ENCODE results near the gene SIVA1. TPM values are rescaled to one million over a fixed set of nuclear protein-coding genes. Genes with fewer than 3 reads are reported as not detected.

Gene SIVA1
- total and polyA plus RNA-seq, 9 of the 15 experiments (the other 6 are each of a cell fraction or from before 2014, with no cell fraction given): 4.2 to 186 (median 54.2) TPM

DNA sequence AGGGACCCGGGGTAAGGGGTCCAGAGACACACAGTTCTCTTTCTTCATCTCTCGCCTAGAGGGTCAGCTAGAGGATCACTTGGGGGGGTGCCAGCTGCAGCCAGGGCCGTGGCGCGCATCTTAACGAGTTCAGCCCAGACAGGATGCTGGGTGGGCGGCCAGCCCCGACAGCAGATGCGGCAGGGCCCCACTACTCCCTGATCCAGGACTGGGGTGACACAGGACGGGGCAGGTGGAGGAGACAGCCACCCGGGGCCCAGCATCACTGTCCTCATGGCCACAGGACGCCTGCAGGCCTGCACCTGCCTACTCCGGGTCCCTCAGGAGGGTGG, 29.8 kb downstream of the SIVA1 start:
- intact Hi-C loops (cut with micrococcal nuclease) (no loop called here), in situ Hi-C loops (cut with MboI) (no loop called here)
- Histone ChIP-seq H3K79me2 (ENCODE audit: control insufficient read depth, insufficient read depth, low read length) (no peaks in the 10 kb centered on the region; the same call in 2 of the 3 replicates), H3K9me3 (replicated peaks; ENCODE audit: control insufficient read depth, insufficient read depth, low read depth, low read length) (no peaks in the 10 kb centered on the region), H3K4me2 (ENCODE audit: insufficient read depth, low read length) (no peak overlapping the region), H3K9ac (ENCODE audit: insufficient read depth in 1 of 2, low read depth in 2 of 2, low read length in 2 of 2) (no peak overlapping the region), H3K36me3 (ENCODE audit: control insufficient read depth, insufficient read depth, low read length) (peaks cover 31% of the 10 kb centered on the region; the same call in 1 of the 3 replicates), H3K4me1 (replicated peaks in 1 of 2; ENCODE audit: control insufficient read depth in 2 of 2, insufficient read depth in 2 of 2, low read length in 2 of 2) (peaks cover 0 to 38% of the 10 kb centered on the region in 2 experiments; a peak in 2 of 5 replicates), H3K27ac (ENCODE audit: extremely low read depth, low read depth, low read length) (no peak overlapping the region), H3K27me3 (ENCODE audit: control insufficient read depth in 2 of 2, insufficient read depth in 2 of 2, low read length in 2 of 2) (no peaks in the 10 kb centered on the region), H2AFZ (ENCODE audit: low read depth, low read length) (no peak overlapping the region), H4K20me1 (replicated peaks; ENCODE audit: control insufficient read depth, insufficient read depth, low read length) (no peaks in the 10 kb centered on the region; the same call in 1 of the 2 replicates), H3K9me1 (ENCODE audit: control insufficient read depth, insufficient read depth, low read length) (no peaks in the 10 kb centered on the region), H3K4me3 (no peak overlapping the region)
- ATAC-seq (no peak), FAIRE-seq (no peak), DNase-seq (ENCODE audit: extremely low read depth in 1 of 4, low spot score in 3 of 4) (no peak)
- 93% methylated on average over 2 of the region's 13 CpGs for WGBS (ENCODE audit: insufficient coverage, low coverage, missing lambda C conversion rate)
- BruUV-seq (replicated peaks): no TSS peak
- ChIA-PET CTCF (ENCODE audit: low intra/inter-chr PET ratio) (no interaction called here), POLR2A (no interaction called here)
- TF ChIP-seq MTF1 (CRISPR knock-in tag; IDR thresholded peaks at IDR 0.05; ENCODE audit: borderline replicate concordance): no peak

DNA sequence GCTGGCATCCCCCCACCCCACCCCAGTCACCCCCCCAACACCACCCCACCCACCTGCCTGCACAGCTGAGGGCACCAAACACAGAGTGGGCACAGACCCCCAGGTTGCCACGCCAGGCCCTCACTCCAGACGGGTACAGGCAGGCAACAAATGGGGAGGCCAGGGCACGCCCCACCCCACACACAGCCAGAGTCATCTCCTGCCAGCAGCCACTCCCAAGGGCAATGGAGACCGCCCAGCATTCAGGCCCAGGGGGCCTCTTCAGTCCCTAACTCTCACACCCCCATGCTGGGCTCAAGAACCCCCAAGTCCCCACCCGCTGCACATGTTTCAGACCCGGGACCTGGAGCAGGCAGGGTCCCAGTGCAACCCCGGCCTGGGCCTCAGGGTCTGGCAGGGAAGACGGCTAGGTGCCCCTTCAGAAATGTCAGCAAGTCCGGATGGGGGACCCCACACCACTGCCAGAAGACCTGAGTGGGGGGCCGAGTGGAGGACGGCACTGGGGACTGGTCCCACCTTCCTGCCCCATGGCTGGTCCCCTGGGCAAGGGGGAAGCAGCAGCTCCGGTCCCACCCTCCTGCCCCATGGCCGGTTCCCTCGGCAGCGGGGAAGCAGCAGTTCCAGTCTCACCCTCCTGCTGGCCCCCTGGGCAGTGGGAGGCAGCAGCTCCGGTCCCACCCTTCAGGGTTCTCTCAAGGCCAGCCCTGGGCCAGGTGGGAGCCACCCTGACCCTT, 30.7 kb downstream of the SIVA1 start:
- intact Hi-C loops (cut with micrococcal nuclease) (no loop called here), in situ Hi-C loops (cut with MboI) (no loop called here)
- ATAC-seq: no peak
- DNase-seq (ENCODE audit: extremely low read depth in 1 of 4, low spot score in 3 of 4): no peak
- WGBS (ENCODE audit: insufficient coverage, low coverage, missing lambda C conversion rate): 93% methylated on average over 6 of the region's 16 CpGs
- no peaks in the 10 kb centered on the region; the same call in 1 of the 2 replicates for H4K20me1 ChIP-seq (replicated peaks; ENCODE audit: control insufficient read depth, insufficient read depth, low read length)
- peak overlapping the region in 1 of 2 experiments; percentile 26; a peak in 2 of 4 replicates for H3K9ac ChIP-seq (ENCODE audit: insufficient read depth in 1 of 2, low read depth in 2 of 2, low read length in 2 of 2)
- no peak overlapping the region for H3K4me3 ChIP-seq
- ChIA-PET POLR2A (no interaction called here), CTCF (ENCODE audit: low intra/inter-chr PET ratio) (no interaction called here)
- no peak for FAIRE-seq
- H3K4me2 ChIP-seq (ENCODE audit: insufficient read depth, low read length): no peak overlapping the region
- no peaks in the 10 kb centered on the region; the same call in 2 of the 3 replicates for H3K79me2 ChIP-seq (ENCODE audit: control insufficient read depth, insufficient read depth, low read length)
- no peaks in the 10 kb centered on the region for H3K9me3 ChIP-seq (replicated peaks; ENCODE audit: control insufficient read depth, insufficient read depth, low read depth, low read length)
- H3K4me1 ChIP-seq (replicated peaks in 1 of 2; ENCODE audit: control insufficient read depth in 2 of 2, insufficient read depth in 2 of 2, low read length in 2 of 2): peaks cover 0 to 39% of the 10 kb centered on the region in 2 experiments; a peak in 2 of 5 replicates
- no peaks in the 10 kb centered on the region for H3K9me1 ChIP-seq (ENCODE audit: control insufficient read depth, insufficient read depth, low read length)
- H2AFZ ChIP-seq (ENCODE audit: low read depth, low read length): no peak overlapping the region
- H3K27me3 ChIP-seq (ENCODE audit: control insufficient read depth in 2 of 2, insufficient read depth in 2 of 2, low read length in 2 of 2): no peaks in the 10 kb centered on the region
- H3K36me3 ChIP-seq (ENCODE audit: control insufficient read depth, insufficient read depth, low read length): peaks cover 38% of the 10 kb centered on the region; the same call in 1 of the 3 replicates
- H3K27ac ChIP-seq (ENCODE audit: extremely low read depth, low read depth, low read length): no peak overlapping the region
- BruUV-seq (replicated peaks): no TSS peak
- TF ChIP-seq ZNF717 (CRISPR knock-in tag; IDR thresholded peaks at IDR 0.05) (no peak), NFRKB (IDR thresholded peaks at IDR 0.05; ENCODE audit: low read depth) (no peak), E2F3 (CRISPR knock-in tag; IDR thresholded peaks at IDR 0.05) (no peak), ZNF354B (CRISPR knock-in tag; IDR thresholded peaks at IDR 0.05) (no peak), ZBED1 (IDR thresholded peaks at IDR 0.05) (no peak), ZNF184 (CRISPR knock-in tag; IDR thresholded peaks at IDR 0.05) (no peak)
- TF ChIP-seq, protein P1, sequence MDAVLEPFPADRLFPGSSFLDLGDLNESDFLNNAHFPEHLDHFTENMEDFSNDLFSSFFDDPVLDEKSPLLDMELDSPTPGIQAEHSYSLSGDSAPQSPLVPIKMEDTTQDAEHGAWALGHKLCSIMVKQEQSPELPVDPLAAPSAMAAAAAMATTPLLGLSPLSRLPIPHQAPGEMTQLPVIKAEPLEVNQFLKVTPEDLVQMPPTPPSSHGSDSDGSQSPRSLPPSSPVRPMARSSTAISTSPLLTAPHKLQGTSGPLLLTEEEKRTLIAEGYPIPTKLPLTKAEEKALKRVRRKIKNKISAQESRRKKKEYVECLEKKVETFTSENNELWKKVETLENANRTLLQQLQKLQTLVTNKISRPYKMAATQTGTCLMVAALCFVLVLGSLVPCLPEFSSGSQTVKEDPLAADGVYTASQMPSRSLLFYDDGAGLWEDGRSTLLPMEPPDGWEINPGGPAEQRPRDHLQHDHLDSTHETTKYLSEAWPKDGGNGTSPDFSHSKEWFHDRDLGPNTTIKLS (IDR thresholded peaks at IDR 0.05; ENCODE audit: borderline replicate concordance, low read depth): no peak
- TF ChIP-seq, protein P2, sequence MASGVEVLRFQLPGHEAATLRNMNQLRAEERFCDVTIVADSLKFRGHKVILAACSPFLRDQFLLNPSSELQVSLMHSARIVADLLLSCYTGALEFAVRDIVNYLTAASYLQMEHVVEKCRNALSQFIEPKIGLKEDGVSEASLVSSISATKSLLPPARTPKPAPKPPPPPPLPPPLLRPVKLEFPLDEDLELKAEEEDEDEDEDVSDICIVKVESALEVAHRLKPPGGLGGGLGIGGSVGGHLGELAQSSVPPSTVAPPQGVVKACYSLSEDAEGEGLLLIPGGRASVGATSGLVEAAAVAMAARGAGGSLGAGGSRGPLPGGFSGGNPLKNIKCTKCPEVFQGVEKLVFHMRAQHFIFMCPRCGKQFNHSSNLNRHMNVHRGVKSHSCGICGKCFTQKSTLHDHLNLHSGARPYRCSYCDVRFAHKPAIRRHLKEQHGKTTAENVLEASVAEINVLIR (CRISPR knock-in tag; IDR thresholded peaks at IDR 0.05): no peak
- TF ChIP-seq, protein P3, sequence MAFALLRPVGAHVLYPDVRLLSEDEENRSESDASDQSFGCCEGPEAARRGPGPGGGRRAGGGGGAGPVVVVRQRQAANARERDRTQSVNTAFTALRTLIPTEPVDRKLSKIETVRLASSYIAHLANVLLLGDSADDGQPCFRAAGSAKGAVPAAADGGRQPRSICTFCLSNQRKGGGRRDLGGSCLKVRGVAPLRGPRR (CRISPR knock-in tag; IDR thresholded peaks at IDR 0.05): no peak

All from K562 (cell line).